NB4 (cell line): Measurements from ENCODE around the gene HHIPL2.

Experiments used
- MYC ChIP-seq: IDR thresholded peaks from 2 replicates; pipeline ENCODE4 v1.6.1; 2011; ENCODE audit warnings: low read depth, low read length
- POLR2A ChIP-seq: IDR thresholded peaks from 2 replicates; pipeline ENCODE4 v1.6.1; 2011; ENCODE audit warnings: mild to moderate bottlenecking; ENCODE audit not compliant: insufficient read length; ENCODE audit errors: extremely low read depth
- TF ChIP-seq, protein P1 (sequence below): IDR thresholded peaks from one replicate; pipeline ENCODE4 v1.5.1; 2012; ENCODE audit warnings: low read depth, low read length
- TF ChIP-seq, protein P2 (sequence below): IDR thresholded peaks from 2 replicates; pipeline ENCODE4 v1.6.1; 2011; ENCODE audit warnings: low read depth, low read length

DNA sequence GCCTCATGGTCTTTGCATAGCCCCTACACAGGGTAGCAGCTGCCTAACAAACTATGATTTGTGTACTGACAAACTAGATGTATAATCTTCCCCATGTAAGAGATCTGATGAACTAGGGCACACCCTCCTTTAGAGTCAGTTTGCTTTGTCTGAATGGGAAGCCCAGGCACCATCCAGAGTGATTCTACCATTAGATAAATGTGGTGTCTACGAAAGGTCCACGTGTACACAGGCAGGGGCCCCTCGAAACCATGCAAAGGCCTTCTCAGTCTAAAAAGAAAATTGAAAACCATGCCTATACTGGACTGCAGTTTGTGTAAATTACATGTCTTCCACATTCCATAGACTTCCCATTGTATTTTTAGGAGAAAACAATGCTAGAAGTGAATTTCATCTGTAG is 18.7 kb downstream of the HHIPL2 start:
- TF ChIP-seq, protein P1, sequence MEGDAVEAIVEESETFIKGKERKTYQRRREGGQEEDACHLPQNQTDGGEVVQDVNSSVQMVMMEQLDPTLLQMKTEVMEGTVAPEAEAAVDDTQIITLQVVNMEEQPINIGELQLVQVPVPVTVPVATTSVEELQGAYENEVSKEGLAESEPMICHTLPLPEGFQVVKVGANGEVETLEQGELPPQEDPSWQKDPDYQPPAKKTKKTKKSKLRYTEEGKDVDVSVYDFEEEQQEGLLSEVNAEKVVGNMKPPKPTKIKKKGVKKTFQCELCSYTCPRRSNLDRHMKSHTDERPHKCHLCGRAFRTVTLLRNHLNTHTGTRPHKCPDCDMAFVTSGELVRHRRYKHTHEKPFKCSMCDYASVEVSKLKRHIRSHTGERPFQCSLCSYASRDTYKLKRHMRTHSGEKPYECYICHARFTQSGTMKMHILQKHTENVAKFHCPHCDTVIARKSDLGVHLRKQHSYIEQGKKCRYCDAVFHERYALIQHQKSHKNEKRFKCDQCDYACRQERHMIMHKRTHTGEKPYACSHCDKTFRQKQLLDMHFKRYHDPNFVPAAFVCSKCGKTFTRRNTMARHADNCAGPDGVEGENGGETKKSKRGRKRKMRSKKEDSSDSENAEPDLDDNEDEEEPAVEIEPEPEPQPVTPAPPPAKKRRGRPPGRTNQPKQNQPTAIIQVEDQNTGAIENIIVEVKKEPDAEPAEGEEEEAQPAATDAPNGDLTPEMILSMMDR, result no peak
- TF ChIP-seq POLR2A (no peak), MYC (no peak)
- TF ChIP-seq, protein P2, sequence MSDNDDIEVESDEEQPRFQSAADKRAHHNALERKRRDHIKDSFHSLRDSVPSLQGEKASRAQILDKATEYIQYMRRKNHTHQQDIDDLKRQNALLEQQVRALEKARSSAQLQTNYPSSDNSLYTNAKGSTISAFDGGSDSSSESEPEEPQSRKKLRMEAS, result no peak
